K562 (cell line): ENCODE data around the gene PLEKHN1. TPM values are rescaled to one million over a fixed set of nuclear protein-coding genes. Genes with fewer than 3 reads are reported as not detected.
A peak's percentile ranks its signal among the peaks of the same experiment; 100 is the strongest.

Source experiments
- BACH1 ChIP-seq: fragments of 200-800 bp; sonication (Bioruptor generic); IDR thresholded peaks from 2 replicates; pipeline ENCODE4 v1.6.1; 2016; ENCODE audit warnings: missing genetic modification characterization, missing compliant biosample characterization
- CC2D1A ChIP-seq: fragments of 450-650 bp; IDR thresholded peaks from 2 replicates; pipeline ENCODE4 v1.6.1; 2017; ENCODE audit warnings: mild to moderate bottlenecking
- COPS2 ChIP-seq: fragments of 450-650 bp; conservative IDR thresholded peaks from 2 replicates; pipeline ENCODE4 v1.6.1; 2016; ENCODE audit warnings: mild to moderate bottlenecking, moderate library complexity
- ELF1 ChIP-seq: fragments of 200-800 bp; sonication (Bioruptor generic); IDR thresholded peaks from 2 replicates; pipeline ENCODE4 v1.6.1; 2016; ENCODE audit warnings: missing genetic modification characterization, missing compliant biosample characterization
- HMG20B ChIP-seq: fragments of 250-450 bp; sonication (Bioruptor Pico); IDR thresholded peaks from 2 replicates; pipeline ENCODE4 v1.5.0; 2021; ENCODE audit warnings: mild to moderate bottlenecking
- HOXB6 ChIP-seq: fragments of 250-450 bp; sonication (Bioruptor Pico); IDR thresholded peaks from 2 replicates; pipeline ENCODE4 v1.5.1; 2022; ENCODE audit warnings: mild to moderate bottlenecking, borderline replicate concordance
- MTF1 ChIP-seq: fragments of 250-450 bp; sonication (Bioruptor Pico); IDR thresholded peaks from 2 replicates; pipeline ENCODE4 v1.9.0; 2021; ENCODE audit warnings: moderate library complexity, mild to moderate bottlenecking, inconsistent platforms, borderline replicate concordance
- NFYB ChIP-seq: IDR thresholded peaks from 2 replicates; pipeline ENCODE4 v1.6.1; 2011; ENCODE audit warnings: mild to moderate bottlenecking, moderate library complexity; ENCODE audit not compliant: insufficient read length; ENCODE audit errors: extremely low read depth
- PPARD ChIP-seq: fragments of 250-450 bp; sonication (Bioruptor Pico); IDR thresholded peaks from 2 replicates; pipeline ENCODE4 v1.8.0; 2022; ENCODE audit warnings: inconsistent platforms, mild to moderate bottlenecking, moderate library complexity
- RUNX1 ChIP-seq: sonication (generic); IDR thresholded peaks from 2 replicates; pipeline ENCODE4 v1.6.1; 2016; ENCODE audit warnings: antibody characterized with exemption, low read depth
- SMAD3 ChIP-seq: fragments of 450-650 bp; formaldehyde crosslinking; conservative IDR thresholded peaks from 2 replicates; pipeline ENCODE4 v1.4.0; 2020; ENCODE audit warnings: mild to moderate bottlenecking
- SNIP1 ChIP-seq: fragments of 450-650 bp; IDR thresholded peaks from 2 replicates; pipeline ENCODE4 v1.7.1; 2017; ENCODE audit warnings: low read depth, mild to moderate bottlenecking
- ZNF589 ChIP-seq: fragments of 200-800 bp; sonication (Bioruptor generic); IDR thresholded peaks from 2 replicates; pipeline ENCODE4 v1.6.1; 2016; ENCODE audit warnings: low read depth, missing genetic modification characterization, missing compliant biosample characterization
- polyA plus RNA-seq, 8 experiments: library from polyadenylated mRNA; depleted of rRNA in 4 of 8; stranded (reverse) in 5 of 8; unstranded in 3 of 8; fragments of >200 nt; fragmentation: Nextera tagmentation in 2 of 8; fragmentation: Illumina TruSeq in 1 of 8; extraction: Ambion mirVana in 2 of 8; extraction: Trizol in 1 of 8; gene quantifications; 2 replicates each; pipeline versions ENCODE4 v1.2.1 to v1.2.3, GENCODE V29; 2011 to 2014; ENCODE audit warnings: inconsistent platforms in 1 of 8, missing spikeins in 1 of 8
- total RNA-seq, 7 experiments: library from RNA; depleted of rRNA in 6 of 7; stranded (reverse); fragments of >200 nt in 6 of 7; fragmentation: Illumina TruSeq in 2 of 7; extraction: Trizol in 2 of 7; gene quantifications; 2 replicates each; pipeline versions ENCODE4 v1.2.1 to v1.2.3, GENCODE V29; 2011 to 2021; ENCODE audit warnings: low replicate concordance in 1 of 7
- TF ChIP-seq, protein P1 (sequence below), 3 experiments: fragments of 200-800 bp in 1 of 3; fragments of 250-450 bp in 1 of 3; fragments of 450-650 bp in 1 of 3; sonication (Bioruptor Pico) in 1 of 3; sonication (Bioruptor generic) in 1 of 3; formaldehyde crosslinking in 1 of 3; IDR thresholded peaks; 2 replicates each; pipeline versions ENCODE4 v1.6.1 to v1.8.0; 2016 to 2022; ENCODE audit warnings: mild to moderate bottlenecking in 2 of 3, missing genetic modification characterization in 2 of 3, missing compliant biosample characterization in 1 of 3, moderate library complexity in 1 of 3
- TF ChIP-seq, protein P2 (sequence below): fragments of 450-650 bp; formaldehyde crosslinking; IDR thresholded peaks from 2 replicates; pipeline ENCODE4 v1.4.0; 2020; ENCODE audit warnings: mild to moderate bottlenecking, moderate library complexity
- TF ChIP-seq, protein P3 (sequence below), 2 experiments: fragments of 150-350 bp in 1 of 2; IDR thresholded peaks; 2 replicates each; pipeline ENCODE4 v1.6.1; 2012 to 2016; ENCODE audit warnings: low read depth in 2 of 2, low read length in 2 of 2, mild to moderate bottlenecking in 1 of 2, moderate library complexity in 1 of 2
- TF ChIP-seq, protein P4 (sequence below): sonication (generic); formaldehyde crosslinking; IDR thresholded peaks from 2 replicates; pipeline ENCODE4 v1.8.1; 2023; ENCODE audit warnings: mild to moderate bottlenecking, missing genetic modification reagents, moderate library complexity

Gene PLEKHN1
- total and polyA plus RNA-seq, 9 of the 15 experiments (the other 6 are each of a cell fraction or from before 2014, with no cell fraction given) = 0.07 to 1.5 (median 0.13) TPM; not detected in 2

DNA sequence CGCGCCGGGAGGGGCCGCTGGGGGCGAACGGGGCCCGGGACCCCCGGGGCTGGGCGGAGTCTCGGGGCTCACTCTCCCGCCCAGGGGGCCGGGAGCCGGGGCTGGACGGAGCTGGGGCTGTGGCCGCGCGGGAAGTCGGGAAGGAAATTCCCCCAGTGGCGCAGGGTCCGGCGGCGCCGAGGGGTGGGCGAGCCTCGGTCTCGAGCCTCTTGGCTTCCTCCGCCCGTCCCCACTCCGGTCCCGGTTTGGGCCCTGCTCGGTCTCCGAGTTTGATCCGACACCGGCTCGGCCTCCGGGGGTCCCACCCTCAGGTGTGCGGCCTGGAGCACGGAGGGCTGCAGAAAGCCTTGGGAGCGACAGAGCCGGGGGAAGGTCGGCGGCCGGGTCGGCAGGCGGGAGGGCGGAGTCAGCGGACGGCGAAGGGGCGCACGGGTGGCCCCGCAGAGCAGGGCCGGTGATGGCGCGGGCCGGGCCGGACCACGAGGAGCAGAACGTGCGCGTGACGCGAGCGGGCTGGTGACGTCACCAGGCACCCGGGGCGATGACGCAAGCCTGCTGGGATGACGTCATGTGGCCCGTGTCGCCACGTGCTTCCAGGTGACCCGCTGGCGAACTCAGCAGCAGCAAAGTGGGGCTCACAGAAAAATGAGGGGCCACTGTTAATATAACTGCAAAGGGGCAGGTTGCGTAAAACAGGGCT, 34.2 kb downstream of the PLEKHN1 start (continued):
- TF ChIP-seq SMAD3 (no peak), RUNX1 (no peak), BACH1 (tag) (no peak), HOXB6 (peak; percentile 91; the same call in 1 of the 2 replicates), ELF1 (no peak), ZNF589 (CRISPR knock-in tag) (peak; percentile 50; the same call in 1 of the 2 replicates), CC2D1A (no peak), NFYB (no peak), MTF1 (CRISPR knock-in tag) (no peak), COPS2 (no peak), PPARD (CRISPR knock-in tag) (no peak), SNIP1 (peak; percentile 62; the same call in 1 of the 2 replicates), HMG20B (CRISPR knock-in tag) (no peak)
- TF ChIP-seq, protein P1, sequence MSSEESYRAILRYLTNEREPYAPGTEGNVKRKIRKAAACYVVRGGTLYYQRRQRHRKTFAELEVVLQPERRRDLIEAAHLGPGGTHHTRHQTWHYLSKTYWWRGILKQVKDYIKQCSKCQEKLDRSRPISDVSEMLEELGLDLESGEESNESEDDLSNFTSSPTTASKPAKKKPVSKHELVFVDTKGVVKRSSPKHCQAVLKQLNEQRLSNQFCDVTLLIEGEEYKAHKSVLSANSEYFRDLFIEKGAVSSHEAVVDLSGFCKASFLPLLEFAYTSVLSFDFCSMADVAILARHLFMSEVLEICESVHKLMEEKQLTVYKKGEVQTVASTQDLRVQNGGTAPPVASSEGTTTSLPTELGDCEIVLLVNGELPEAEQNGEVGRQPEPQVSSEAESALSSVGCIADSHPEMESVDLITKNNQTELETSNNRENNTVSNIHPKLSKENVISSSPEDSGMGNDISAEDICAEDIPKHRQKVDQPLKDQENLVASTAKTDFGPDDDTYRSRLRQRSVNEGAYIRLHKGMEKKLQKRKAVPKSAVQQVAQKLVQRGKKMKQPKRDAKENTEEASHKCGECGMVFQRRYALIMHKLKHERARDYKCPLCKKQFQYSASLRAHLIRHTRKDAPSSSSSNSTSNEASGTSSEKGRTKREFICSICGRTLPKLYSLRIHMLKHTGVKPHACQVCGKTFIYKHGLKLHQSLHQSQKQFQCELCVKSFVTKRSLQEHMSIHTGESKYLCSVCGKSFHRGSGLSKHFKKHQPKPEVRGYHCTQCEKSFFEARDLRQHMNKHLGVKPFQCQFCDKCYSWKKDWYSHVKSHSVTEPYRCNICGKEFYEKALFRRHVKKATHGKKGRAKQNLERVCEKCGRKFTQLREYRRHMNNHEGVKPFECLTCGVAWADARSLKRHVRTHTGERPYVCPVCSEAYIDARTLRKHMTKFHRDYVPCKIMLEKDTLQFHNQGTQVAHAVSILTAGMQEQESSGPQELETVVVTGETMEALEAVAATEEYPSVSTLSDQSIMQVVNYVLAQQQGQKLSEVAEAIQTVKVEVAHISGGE (CRISPR knock-in tag; IDR thresholded peaks at IDR 0.05) = peak in 1 of 3 experiments; percentile 76; a peak in 2 of 6 replicates
- TF ChIP-seq, protein P2, sequence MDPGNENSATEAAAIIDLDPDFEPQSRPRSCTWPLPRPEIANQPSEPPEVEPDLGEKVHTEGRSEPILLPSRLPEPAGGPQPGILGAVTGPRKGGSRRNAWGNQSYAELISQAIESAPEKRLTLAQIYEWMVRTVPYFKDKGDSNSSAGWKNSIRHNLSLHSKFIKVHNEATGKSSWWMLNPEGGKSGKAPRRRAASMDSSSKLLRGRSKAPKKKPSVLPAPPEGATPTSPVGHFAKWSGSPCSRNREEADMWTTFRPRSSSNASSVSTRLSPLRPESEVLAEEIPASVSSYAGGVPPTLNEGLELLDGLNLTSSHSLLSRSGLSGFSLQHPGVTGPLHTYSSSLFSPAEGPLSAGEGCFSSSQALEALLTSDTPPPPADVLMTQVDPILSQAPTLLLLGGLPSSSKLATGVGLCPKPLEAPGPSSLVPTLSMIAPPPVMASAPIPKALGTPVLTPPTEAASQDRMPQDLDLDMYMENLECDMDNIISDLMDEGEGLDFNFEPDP = 0 out of 2 replicates have a peak, but pooled peaks have one; percentile 51
- TF ChIP-seq, protein P3, sequence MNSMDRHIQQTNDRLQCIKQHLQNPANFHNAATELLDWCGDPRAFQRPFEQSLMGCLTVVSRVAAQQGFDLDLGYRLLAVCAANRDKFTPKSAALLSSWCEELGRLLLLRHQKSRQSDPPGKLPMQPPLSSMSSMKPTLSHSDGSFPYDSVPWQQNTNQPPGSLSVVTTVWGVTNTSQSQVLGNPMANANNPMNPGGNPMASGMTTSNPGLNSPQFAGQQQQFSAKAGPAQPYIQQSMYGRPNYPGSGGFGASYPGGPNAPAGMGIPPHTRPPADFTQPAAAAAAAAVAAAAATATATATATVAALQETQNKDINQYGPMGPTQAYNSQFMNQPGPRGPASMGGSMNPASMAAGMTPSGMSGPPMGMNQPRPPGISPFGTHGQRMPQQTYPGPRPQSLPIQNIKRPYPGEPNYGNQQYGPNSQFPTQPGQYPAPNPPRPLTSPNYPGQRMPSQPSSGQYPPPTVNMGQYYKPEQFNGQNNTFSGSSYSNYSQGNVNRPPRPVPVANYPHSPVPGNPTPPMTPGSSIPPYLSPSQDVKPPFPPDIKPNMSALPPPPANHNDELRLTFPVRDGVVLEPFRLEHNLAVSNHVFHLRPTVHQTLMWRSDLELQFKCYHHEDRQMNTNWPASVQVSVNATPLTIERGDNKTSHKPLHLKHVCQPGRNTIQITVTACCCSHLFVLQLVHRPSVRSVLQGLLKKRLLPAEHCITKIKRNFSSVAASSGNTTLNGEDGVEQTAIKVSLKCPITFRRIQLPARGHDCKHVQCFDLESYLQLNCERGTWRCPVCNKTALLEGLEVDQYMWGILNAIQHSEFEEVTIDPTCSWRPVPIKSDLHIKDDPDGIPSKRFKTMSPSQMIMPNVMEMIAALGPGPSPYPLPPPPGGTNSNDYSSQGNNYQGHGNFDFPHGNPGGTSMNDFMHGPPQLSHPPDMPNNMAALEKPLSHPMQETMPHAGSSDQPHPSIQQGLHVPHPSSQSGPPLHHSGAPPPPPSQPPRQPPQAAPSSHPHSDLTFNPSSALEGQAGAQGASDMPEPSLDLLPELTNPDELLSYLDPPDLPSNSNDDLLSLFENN (IDR thresholded peaks at IDR 0.05; ENCODE audit: low read depth in 2 of 2, low read length in 2 of 2) = no peak
- TF ChIP-seq, protein P4, sequence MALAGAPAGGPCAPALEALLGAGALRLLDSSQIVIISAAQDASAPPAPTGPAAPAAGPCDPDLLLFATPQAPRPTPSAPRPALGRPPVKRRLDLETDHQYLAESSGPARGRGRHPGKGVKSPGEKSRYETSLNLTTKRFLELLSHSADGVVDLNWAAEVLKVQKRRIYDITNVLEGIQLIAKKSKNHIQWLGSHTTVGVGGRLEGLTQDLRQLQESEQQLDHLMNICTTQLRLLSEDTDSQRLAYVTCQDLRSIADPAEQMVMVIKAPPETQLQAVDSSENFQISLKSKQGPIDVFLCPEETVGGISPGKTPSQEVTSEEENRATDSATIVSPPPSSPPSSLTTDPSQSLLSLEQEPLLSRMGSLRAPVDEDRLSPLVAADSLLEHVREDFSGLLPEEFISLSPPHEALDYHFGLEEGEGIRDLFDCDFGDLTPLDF = peak; percentile 67; the same call in 1 of the 2 replicates
